A673 (cell line): ENCODE measurements around the gene ADARB2. TPM values are rescaled to one million over a fixed set of nuclear protein-coding genes. Genes with fewer than 3 reads are reported as not detected.

Experiments used
- BruUV-seq: library from RNA; stranded (reverse); fragments of 400-500 nt; replicated peaks from 2 replicates; lab custom pipeline; 2021; lab: Mats Ljungman, UMichigan
- CTCF ChIA-PET: fragments of 300-600 bp; sonication (Branson Sonifier 250); formaldehyde crosslinking; loops from one replicate; lab custom pipeline; 2022; ENCODE audit warnings: antibody characterized with exemption; lab: Charles Lee
- POLR2A ChIA-PET: fragments of 300-600 bp; sonication (Branson Sonifier 250); formaldehyde crosslinking; loops from one replicate; lab custom pipeline; 2022; ENCODE audit warnings: antibody characterized with exemption; ENCODE audit not compliant: low non-redundant PET; lab: Charles Lee
- DNase-seq: peaks from one replicate; pipeline ENCODE4 v3.0.0-alpha.2; 2015; ENCODE audit warnings: low spot score
- H3K27ac ChIP-seq: fragments of 200-600 bp; sonication (generic); 2 replicates; pipeline ENCODE4 v1.5.1; 2016; ENCODE audit warnings: mixed run types, low read depth, mild to moderate bottlenecking, mixed read lengths, antibody characterized with exemption, low read length; ENCODE audit not compliant: poor library complexity, severe bottlenecking
- H3K27me3 ChIP-seq: fragments of 200-600 bp; sonication (generic); replicated peaks from 2 replicates; pipeline ENCODE4 v1.6.1; 2017; ENCODE audit warnings: mixed run types, low read depth, mild to moderate bottlenecking, mixed read lengths, antibody characterized with exemption, low read length; ENCODE audit not compliant: insufficient read depth, poor library complexity
- H3K36me3 ChIP-seq: fragments of 200-600 bp; sonication (generic); 2 replicates; pipeline ENCODE4 v1.6.1; 2016; ENCODE audit warnings: mixed run types, mild to moderate bottlenecking, mixed read lengths, antibody characterized with exemption, low read length; ENCODE audit not compliant: insufficient read depth, poor library complexity, severe bottlenecking
- H3K4me1 ChIP-seq: fragments of 200-600 bp; sonication (generic); 2 replicates; pipeline ENCODE4 v1.6.1; 2017; ENCODE audit warnings: mixed run types, mild to moderate bottlenecking, mixed read lengths, antibody characterized with exemption, low read length; ENCODE audit not compliant: insufficient read depth, poor library complexity, severe bottlenecking
- H3K4me3 ChIP-seq: fragments of 200-600 bp; sonication (generic); 2 replicates; pipeline ENCODE4 v1.5.1; 2016; ENCODE audit warnings: low read depth, mixed run types, mild to moderate bottlenecking, mixed read lengths, low read length; ENCODE audit not compliant: poor library complexity, severe bottlenecking
- H3K9me3 ChIP-seq: fragments of 200-600 bp; sonication (generic); 2 replicates; pipeline ENCODE4 v1.6.1; 2016; ENCODE audit warnings: mixed run types, low read depth, mild to moderate bottlenecking, mixed read lengths, antibody characterized with exemption, low read length; ENCODE audit not compliant: poor library complexity, severe bottlenecking
- EZH2 ChIP-seq: fragments of 200-600 bp; sonication (generic); IDR thresholded peaks from 2 replicates; pipeline ENCODE4 v1.6.1; 2017; ENCODE audit warnings: borderline replicate concordance, low read depth, mild to moderate bottlenecking, mixed read lengths, antibody characterized with exemption, low read length; ENCODE audit not compliant: poor library complexity, severe bottlenecking
- intact Hi-C: fragments of 100-400 bp; cut with micrococcal nuclease; formaldehyde crosslinking; loops from one replicate; pipeline ENCODE4 v1.10.0; 2022; ENCODE audit not compliant: unreplicated experiment
- total RNA-seq: library from RNA; stranded (reverse); gene quantifications from 2 replicates; pipeline ENCODE4 v1.2.3, GENCODE V29; 2021
- TF ChIP-seq, protein P1 (sequence below): fragments of 300-800, 200-600 bp; sonication (generic); conservative IDR thresholded peaks from 2 replicates; pipeline ENCODE4 v1.5.1; 2017; ENCODE audit warnings: low read depth, mild to moderate bottlenecking, antibody characterized with exemption, low read length, moderate library complexity, mixed read lengths

The ADARB2 gene
- total RNA-seq, 1 experiment from 2014 or later: not detected

DNA sequence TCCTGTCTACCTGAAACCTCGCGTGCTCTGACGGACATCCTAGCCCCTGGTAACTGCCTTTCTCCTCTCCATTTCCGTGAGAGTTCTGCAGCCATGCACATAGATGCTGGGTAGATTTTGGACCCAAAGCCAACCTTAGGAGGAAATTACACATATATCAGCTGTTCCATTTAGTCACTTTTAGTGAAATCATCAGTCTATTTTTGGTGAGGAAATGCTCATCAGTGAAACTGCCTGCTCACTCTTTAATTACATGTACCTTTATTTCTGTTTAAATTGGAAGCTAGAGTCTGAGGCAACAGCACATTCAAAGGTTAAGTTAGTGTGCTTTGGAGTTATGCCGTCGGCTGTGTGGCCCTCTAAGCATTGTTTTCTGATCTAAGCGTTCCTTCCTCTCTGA is 449.8 kb downstream of the ADARB2 start:
- Histone ChIP-seq H3K4me3 (no peak overlapping the region), H3K36me3 (no peaks in the 10 kb centered on the region), H3K27ac (no peak overlapping the region), H3K4me1 (no peaks in the 10 kb centered on the region), H3K27me3 (peaks cover 84% of the 10 kb centered on the region), H3K9me3 (no peaks in the 10 kb centered on the region)
- intact Hi-C loops: no loop called here
- ChIA-PET POLR2A (no interaction called here), CTCF (no interaction called here)
- DNase-seq: no peak
- no TSS peak for BruUV-seq
- TF ChIP-seq, protein P1, sequence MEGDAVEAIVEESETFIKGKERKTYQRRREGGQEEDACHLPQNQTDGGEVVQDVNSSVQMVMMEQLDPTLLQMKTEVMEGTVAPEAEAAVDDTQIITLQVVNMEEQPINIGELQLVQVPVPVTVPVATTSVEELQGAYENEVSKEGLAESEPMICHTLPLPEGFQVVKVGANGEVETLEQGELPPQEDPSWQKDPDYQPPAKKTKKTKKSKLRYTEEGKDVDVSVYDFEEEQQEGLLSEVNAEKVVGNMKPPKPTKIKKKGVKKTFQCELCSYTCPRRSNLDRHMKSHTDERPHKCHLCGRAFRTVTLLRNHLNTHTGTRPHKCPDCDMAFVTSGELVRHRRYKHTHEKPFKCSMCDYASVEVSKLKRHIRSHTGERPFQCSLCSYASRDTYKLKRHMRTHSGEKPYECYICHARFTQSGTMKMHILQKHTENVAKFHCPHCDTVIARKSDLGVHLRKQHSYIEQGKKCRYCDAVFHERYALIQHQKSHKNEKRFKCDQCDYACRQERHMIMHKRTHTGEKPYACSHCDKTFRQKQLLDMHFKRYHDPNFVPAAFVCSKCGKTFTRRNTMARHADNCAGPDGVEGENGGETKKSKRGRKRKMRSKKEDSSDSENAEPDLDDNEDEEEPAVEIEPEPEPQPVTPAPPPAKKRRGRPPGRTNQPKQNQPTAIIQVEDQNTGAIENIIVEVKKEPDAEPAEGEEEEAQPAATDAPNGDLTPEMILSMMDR: no peak
- no peak for TF ChIP-seq EZH2

DNA sequence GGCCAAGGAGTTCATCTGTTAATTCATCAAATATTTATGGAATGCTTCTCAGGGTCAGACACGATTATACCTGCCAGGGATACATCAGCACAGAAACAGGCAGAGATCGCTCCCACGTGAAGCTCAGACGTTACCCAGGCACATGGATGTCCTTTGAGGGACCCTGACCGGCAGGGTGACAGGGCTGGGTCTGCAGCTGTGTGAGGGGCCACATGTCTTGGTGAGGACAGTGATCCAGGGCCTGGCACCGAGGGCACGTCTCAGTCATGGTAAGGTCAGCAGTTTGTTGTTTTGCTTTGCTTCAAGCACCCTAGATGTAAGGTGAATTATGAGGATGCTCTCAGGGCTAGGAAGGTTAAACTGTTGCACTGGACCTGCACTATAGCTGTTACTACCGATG is 453.2 kb downstream of the ADARB2 start:
- no peaks in the 10 kb centered on the region for H3K9me3 ChIP-seq
- H3K27ac ChIP-seq: no peak overlapping the region
- POLR2A ChIA-PET: no interaction called here
- CTCF ChIA-PET: no interaction called here
- no peak for DNase-seq
- H3K27me3 ChIP-seq: peaks cover 83% of the 10 kb centered on the region
- no peaks in the 10 kb centered on the region for H3K36me3 ChIP-seq
- H3K4me1 ChIP-seq: no peaks in the 10 kb centered on the region
- intact Hi-C loops: no loop called here
- H3K4me3 ChIP-seq: no peak overlapping the region
- TF ChIP-seq EZH2: no peak
- TF ChIP-seq, protein P1: no peak
- no TSS peak for BruUV-seq

GRCh38 chr10:1281405-1281782 is 455.9 kb downstream of the ADARB2 start:
- no TSS peak for BruUV-seq
- TF ChIP-seq EZH2: no peak
- TF ChIP-seq, protein P1: no peak
- POLR2A ChIA-PET: no interaction called here
- no peaks in the 10 kb centered on the region for H3K36me3 ChIP-seq
- no peak overlapping the region for H3K4me3 ChIP-seq
- no peak for DNase-seq
- CTCF ChIA-PET: no interaction called here
- H3K9me3 ChIP-seq: no peaks in the 10 kb centered on the region
- H3K4me1 ChIP-seq: no peaks in the 10 kb centered on the region
- intact Hi-C loops: no loop called here
- H3K27me3 ChIP-seq: peaks cover 70% of the 10 kb centered on the region
- H3K27ac ChIP-seq: no peak overlapping the region
